NCI-H187 (cell line): ENCODE results near the gene BCL11B.

Experiments used
- DNase-seq, 2 experiments: peaks; one replicate each; lab custom pipeline; 2025; lab: John Stamatoyannopoulos, UW

The BCL11B gene

DNA sequence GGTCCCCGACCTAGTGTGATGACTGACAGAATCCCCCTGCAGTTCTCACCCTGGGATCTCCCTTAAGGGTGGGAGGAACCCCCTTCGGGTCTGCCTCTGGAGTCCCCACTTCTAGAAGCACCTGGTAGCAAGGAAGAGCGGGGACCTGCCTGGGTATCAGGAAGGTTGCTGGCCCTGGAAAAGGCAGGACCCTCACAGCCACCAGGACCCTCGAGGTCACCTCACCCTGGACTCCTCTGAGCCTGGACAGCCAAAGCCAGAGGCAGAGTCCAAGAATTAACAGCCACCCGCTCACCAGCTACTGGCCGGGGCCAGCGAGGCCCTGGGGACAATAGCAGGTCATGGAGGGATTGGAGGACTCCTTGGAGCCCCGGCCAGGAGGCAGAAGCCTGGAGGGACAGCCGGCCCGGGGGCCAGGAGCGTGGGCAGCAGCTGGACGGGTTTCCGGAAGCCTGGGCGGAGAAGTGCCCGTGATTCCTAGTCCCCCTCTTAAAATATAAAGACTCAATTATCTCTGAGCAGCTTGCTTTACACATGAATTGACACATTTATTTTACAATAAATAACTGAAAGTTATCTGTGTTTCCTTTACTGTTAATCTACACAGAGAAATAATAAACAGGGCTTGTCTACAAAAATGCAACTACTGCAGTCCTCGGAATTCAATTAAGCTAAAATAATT lies 17.5 kb downstream of the BCL11B start:
- DNase-seq = no peak

GRCh38 chr14:99253890-99254289 lies 18.1 kb downstream of the BCL11B start:
- DNase-seq = no peak

- DNase-seq = peak in 1 of 2 experiments; percentile 16
Measured at GRCh38 chr14:99252940-99253868, 18.8 kb downstream of the BCL11B start.

GRCh38 chr14:99252443-99252939 lies 19.5 kb downstream of the BCL11B start:
- no peak for DNase-seq

DNA sequence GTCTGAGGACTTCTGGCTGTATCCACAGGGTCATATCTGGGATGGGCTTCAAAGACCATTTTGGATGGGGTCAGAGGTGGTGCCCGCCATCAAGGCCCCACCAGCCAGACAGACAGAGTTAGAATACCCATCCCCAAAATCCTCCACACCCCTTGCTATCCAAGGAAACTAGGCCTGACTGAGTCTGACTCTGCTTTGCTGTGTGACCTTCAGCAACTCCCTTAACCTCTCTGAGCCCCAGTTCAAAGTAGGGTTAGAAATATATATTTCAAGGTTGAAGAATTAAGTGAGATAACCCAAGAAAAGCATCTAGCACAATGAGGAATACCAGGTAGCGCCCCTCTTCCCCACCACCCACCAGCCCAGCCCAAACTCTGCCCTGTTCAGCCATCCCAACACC lies 20.3 kb downstream of the BCL11B start:
- no peak for DNase-seq

GRCh38 chr14:99250636-99251208 lies 21.3 kb downstream of the BCL11B start:
- DNase-seq = no peak

DNA sequence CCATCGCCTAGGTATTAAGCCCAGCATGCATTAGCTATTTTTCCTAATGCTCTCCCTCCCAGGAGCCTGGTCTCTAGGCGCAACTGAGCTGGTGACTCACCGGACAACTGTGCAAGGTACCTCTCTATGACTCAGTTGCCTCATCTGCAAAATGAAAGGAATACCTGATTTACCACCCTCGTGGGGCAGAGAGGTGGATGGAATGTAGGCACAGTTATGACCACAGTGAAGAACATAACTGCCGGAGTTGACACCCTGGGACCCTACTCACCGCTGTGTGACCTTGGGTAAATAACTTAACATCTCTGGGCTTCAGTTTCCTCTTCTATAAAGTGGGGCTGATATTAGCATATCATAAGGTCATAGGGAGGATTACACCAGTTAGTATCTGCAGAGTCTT lies 22.6 kb downstream of the BCL11B start:
- DNase-seq = no peak

GRCh38 chr14:99248761-99249171 lies 23.2 kb downstream of the BCL11B start:
- DNase-seq = no peak

- no peak for DNase-seq
Measured at GRCh38 chr14:99247772-99248171, 24.2 kb downstream of the BCL11B start.

- DNase-seq = no peak
Measured at GRCh38 chr14:99247101-99247729, 24.8 kb downstream of the BCL11B start.

- DNase-seq = no peak
Measured at GRCh38 chr14:99246536-99247097, 25.4 kb downstream of the BCL11B start.

DNA sequence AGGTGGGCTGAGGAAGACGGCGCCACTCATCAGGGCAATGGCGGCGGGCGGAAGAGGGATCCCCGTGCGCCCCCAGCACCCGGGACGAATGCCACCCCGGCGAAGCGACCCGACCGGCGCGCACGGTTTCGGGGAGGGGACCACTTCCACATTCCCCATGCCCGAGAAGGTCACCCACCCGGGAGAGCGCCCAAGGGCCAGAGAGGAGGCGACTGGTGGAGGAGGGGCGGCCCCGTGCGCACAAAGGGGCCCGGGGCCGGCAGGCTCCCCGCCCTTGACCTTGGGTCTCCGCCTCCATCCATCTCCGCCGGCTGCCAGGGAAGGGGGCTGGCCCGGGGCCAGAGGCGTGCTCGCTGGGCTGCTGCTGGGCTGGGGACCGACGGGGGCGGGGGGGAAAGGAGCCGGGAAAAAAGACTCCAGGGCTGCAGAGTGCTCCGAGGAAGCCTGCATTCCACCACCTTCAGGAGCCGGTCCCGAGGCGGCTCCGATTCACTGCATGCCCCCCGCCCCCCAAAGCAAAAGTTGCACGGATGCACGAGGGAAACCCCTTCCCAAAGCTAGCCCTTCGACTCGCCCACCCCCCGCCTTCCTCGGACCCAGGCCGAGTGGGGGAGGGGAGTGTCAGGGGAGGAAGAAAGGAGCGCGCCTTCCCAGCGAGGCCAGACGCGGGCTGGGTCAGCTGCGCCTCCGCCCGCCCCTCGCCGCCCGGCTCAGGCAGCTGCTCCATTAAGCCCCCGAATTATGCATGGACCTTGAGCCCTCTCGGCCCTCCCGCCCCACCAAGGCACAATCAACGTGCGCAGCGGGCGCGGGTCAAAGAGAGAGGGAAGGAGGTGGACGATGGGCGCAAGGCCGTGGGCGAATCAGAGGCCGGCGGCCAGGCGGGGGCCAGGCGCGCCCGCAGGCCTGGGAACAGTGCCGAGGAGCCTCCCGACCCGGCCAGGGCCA lies 26.2 kb downstream of the BCL11B start:
- no peak for DNase-seq

GRCh38 chr14:99244941-99245563 lies 26.9 kb downstream of the BCL11B start:
- no peak for DNase-seq

DNA sequence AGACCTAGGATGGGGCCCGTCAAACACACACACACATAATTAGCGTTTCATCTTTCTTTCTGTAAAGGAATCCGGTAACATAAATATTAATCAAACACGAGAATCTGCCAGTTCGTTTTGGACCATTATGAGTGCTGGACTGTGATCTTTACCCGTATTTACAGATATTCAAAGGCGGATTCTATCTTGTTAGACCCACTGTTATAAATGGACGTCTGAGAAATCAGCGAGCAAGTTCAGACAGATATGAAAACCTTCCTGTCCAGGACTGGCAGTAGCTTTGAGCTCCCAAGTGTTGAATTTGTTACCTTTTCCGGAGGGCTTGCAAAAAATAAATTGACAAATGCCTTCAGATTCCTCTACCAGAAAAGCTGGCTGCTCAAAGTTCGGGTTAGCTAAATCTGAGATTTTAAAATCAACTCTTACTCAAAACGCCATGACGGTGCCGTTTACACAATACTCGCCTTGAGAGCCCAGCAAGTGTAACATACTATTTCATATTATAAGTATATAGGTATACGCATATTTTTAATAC lies 27.6 kb downstream of the BCL11B start:
- DNase-seq = no peak

GRCh38 chr14:99242816-99243721 lies 28.9 kb downstream of the BCL11B start:
- no peak for DNase-seq

GRCh38 chr14:99242238-99242637 lies 29.8 kb downstream of the BCL11B start:
- DNase-seq = no peak

- DNase-seq = no peak
Measured at GRCh38 chr14:99241325-99242010, 30.5 kb downstream of the BCL11B start.

- DNase-seq = no peak
Measured at GRCh38 chr14:99240627-99241324, 31.2 kb downstream of the BCL11B start.
